SK-N-SH treated with all-trans-retinoic acid at 6 μM for 48 hours (cell line): ENCODE data around the gene KIF13A.

Experiments
- ATAC-seq: fragments of 200-7000 bp; cut with Tn5 transposase; 3 replicates; pipeline ENCODE4 v1.9.1; 2020; ENCODE audit warnings: mild to moderate bottlenecking, moderate library complexity
- ARNTL ChIP-seq: fragments of 450-650 bp; formaldehyde crosslinking; IDR thresholded peaks from 2 replicates; pipeline ENCODE4 v1.5.0; 2020; ENCODE audit warnings: low read depth, mild to moderate bottlenecking, moderate library complexity, borderline replicate concordance
- CSDC2 ChIP-seq: fragments of 250-450 bp; sonication (Bioruptor Pico); IDR thresholded peaks from 2 replicates; pipeline ENCODE4 v1.5.0; 2020; ENCODE audit warnings: mild to moderate bottlenecking, moderate library complexity
- ESRRG ChIP-seq: fragments of 250-450 bp; sonication (Bioruptor Pico); IDR thresholded peaks from 2 replicates; pipeline ENCODE4 v1.6.1; 2021; ENCODE audit warnings: mild to moderate bottlenecking
- GLIS3 ChIP-seq: fragments of 250-450 bp; sonication (Bioruptor Pico); IDR thresholded peaks from 2 replicates; pipeline ENCODE4 v1.5.0; 2020; ENCODE audit warnings: mild to moderate bottlenecking, moderate library complexity
- ISL1 ChIP-seq: fragments of 250-450 bp; sonication (Bioruptor Pico); IDR thresholded peaks from 2 replicates; pipeline ENCODE4 v2.1.2; 2022; ENCODE audit warnings: mild to moderate bottlenecking, moderate library complexity
- OSR1 ChIP-seq: fragments of 250-450 bp; sonication (Bioruptor Pico); IDR thresholded peaks from 2 replicates; pipeline ENCODE4 v1.8.0; 2022; ENCODE audit warnings: moderate library complexity, mild to moderate bottlenecking, inconsistent platforms
- PPARA ChIP-seq: fragments of 250-450 bp; sonication (Bioruptor Pico); IDR thresholded peaks from 2 replicates; pipeline ENCODE4 v1.5.0; 2020; ENCODE audit warnings: mild to moderate bottlenecking, borderline replicate concordance
- RARB ChIP-seq: fragments of 250-450 bp; sonication (Bioruptor Pico); IDR thresholded peaks from 2 replicates; pipeline ENCODE4 v1.8.0; 2021; ENCODE audit warnings: mild to moderate bottlenecking, moderate library complexity
- SNAI2 ChIP-seq: fragments of 250-450 bp; sonication (Bioruptor Pico); IDR thresholded peaks from 2 replicates; pipeline ENCODE4 v1.5.0; 2020; ENCODE audit warnings: mild to moderate bottlenecking, moderate library complexity
- TCF4 ChIP-seq: fragments of 250-450 bp; sonication (Bioruptor Pico); IDR thresholded peaks from 2 replicates; pipeline ENCODE4 v1.8.0; 2021; ENCODE audit warnings: mild to moderate bottlenecking, moderate library complexity, borderline replicate concordance
- TOX ChIP-seq: fragments of 250-450 bp; sonication (Bioruptor Pico); IDR thresholded peaks from 2 replicates; pipeline ENCODE4 v1.8.0; 2021; ENCODE audit warnings: mild to moderate bottlenecking, moderate library complexity, borderline replicate concordance
- ZC3H10 ChIP-seq: fragments of 250-450 bp; sonication (Bioruptor Pico); IDR thresholded peaks from 2 replicates; pipeline ENCODE4 v1.5.1; 2021; ENCODE audit warnings: mild to moderate bottlenecking, moderate library complexity
- ZFP30 ChIP-seq: fragments of 450-650 bp; formaldehyde crosslinking; IDR thresholded peaks from 2 replicates; pipeline ENCODE4 v1.5.0; 2022; ENCODE audit warnings: mild to moderate bottlenecking, moderate library complexity
- ZNF565 ChIP-seq: fragments of 450-650 bp; formaldehyde crosslinking; conservative IDR thresholded peaks from 2 replicates; pipeline ENCODE4 v1.5.0; 2020; ENCODE audit warnings: low read depth, mild to moderate bottlenecking, moderate library complexity
- ZNF70 ChIP-seq: fragments of 450-650 bp; formaldehyde crosslinking; IDR thresholded peaks from 2 replicates; pipeline ENCODE4 v1.5.0; 2020; ENCODE audit warnings: mild to moderate bottlenecking, moderate library complexity
- ZNF8 ChIP-seq: fragments of 450-650 bp; formaldehyde crosslinking; IDR thresholded peaks from 2 replicates; pipeline ENCODE4 v1.5.0; 2020; ENCODE audit warnings: mild to moderate bottlenecking, moderate library complexity
- TF ChIP-seq, protein P1 (sequence below): fragments of 250-450 bp; sonication (Bioruptor Pico); IDR thresholded peaks from 2 replicates; pipeline ENCODE4 v1.5.0; 2020; ENCODE audit warnings: mild to moderate bottlenecking, moderate library complexity
- TF ChIP-seq, protein P2 (sequence below): fragments of 250-450 bp; sonication (Bioruptor Pico); IDR thresholded peaks from 2 replicates; pipeline ENCODE4 v1.5.1; 2021; ENCODE audit warnings: mild to moderate bottlenecking, moderate library complexity
- TF ChIP-seq, protein P3 (sequence below): fragments of 250-450 bp; sonication (Bioruptor Pico); IDR thresholded peaks from 2 replicates; pipeline ENCODE4 v1.8.0; 2020; ENCODE audit warnings: mild to moderate bottlenecking, moderate library complexity, borderline replicate concordance

Gene KIF13A

DNA sequence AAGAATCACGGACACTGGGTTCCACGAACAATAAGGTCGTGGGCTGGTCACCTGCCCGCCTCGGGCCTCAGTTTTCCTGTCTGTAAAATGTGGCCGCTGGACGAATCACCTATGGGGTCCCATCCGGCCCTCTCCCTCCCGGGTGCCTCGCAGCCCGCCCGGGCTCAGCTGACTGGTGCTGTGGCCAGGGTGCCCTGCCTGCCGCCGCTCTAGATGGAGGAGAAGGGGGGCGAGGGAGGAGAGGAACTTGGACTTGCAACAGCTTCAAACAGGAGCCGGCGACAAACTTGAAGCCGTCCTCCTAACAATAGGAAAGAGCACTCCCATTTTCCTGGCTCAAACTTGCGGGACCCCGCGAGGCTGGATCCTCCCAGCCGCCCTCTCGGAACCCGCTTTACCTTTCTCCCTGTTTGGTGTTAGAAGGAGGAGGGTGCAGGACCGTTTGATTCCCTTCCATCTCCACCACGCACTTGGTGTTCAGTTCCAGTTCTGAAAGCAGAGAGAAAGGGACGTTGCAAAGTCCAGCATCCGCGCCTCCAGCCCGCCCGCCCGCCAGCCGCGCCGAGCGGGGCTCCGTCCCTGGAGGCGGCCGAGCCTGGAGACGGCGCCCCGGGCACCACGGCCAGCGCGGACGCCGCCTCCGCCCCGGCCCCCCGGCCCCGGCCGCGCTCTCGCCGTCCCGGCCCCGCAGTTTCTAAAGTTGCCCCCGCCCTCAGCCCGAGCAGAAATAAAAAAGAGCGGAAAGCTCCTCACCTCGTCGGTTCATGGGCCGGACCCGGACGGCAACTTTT is 584 bp downstream of the KIF13A start:
- peak; percentile 55 for ATAC-seq
- TF ChIP-seq ZFP30 (CRISPR knock-in tag) (no peak), OSR1 (CRISPR knock-in tag) (no peak), RARB (CRISPR knock-in tag) (no peak), TOX (no peak), PPARA (CRISPR knock-in tag) (no peak), ZNF565 (CRISPR knock-in tag) (no peak), SNAI2 (CRISPR knock-in tag) (no peak), ISL1 (CRISPR knock-in tag) (no peak), ZC3H10 (no peak), ESRRG (CRISPR knock-in tag) (no peak), ZNF8 (CRISPR knock-in tag) (no peak)
- TF ChIP-seq, protein P1, sequence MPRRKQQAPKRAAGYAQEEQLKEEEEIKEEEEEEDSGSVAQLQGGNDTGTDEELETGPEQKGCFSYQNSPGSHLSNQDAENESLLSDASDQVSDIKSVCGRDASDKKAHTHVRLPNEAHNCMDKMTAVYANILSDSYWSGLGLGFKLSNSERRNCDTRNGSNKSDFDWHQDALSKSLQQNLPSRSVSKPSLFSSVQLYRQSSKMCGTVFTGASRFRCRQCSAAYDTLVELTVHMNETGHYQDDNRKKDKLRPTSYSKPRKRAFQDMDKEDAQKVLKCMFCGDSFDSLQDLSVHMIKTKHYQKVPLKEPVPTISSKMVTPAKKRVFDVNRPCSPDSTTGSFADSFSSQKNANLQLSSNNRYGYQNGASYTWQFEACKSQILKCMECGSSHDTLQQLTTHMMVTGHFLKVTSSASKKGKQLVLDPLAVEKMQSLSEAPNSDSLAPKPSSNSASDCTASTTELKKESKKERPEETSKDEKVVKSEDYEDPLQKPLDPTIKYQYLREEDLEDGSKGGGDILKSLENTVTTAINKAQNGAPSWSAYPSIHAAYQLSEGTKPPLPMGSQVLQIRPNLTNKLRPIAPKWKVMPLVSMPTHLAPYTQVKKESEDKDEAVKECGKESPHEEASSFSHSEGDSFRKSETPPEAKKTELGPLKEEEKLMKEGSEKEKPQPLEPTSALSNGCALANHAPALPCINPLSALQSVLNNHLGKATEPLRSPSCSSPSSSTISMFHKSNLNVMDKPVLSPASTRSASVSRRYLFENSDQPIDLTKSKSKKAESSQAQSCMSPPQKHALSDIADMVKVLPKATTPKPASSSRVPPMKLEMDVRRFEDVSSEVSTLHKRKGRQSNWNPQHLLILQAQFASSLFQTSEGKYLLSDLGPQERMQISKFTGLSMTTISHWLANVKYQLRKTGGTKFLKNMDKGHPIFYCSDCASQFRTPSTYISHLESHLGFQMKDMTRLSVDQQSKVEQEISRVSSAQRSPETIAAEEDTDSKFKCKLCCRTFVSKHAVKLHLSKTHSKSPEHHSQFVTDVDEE: no peak

DNA sequence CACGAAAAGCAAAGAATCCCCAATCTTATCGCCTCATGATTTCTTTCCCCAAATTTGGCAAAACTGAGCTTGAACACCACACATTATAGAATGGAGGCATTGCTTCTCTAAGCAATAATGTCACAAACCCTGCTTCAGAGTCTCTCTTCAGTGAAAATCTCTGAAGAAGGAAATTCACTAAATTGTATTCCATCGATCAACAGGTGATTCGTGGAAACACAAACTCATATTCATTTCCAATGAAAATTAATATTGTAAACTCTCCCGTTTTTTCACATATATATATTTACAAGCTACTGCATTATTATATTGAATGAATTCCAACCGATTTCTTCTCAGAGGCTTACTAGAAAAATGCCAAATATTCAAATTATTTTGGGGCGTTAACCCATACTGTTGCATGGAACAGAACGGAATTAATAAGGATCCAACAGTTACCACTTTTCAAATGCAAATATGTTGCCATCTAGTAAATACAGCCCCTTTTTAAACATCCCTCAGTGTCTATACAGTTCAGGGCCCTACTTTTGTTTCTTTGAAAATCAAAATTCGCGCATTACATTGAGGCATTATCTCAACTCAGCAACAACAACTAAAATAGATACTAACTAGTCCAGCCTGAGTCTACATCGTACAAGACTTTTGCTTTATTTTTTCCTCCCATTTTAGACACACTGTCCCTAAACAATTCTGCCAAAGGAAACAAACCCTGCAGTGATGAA is 1.3 kb downstream of the KIF13A start:
- TF ChIP-seq CSDC2 (no peak), ZNF70 (CRISPR knock-in tag) (no peak), PPARA (CRISPR knock-in tag) (no peak), ARNTL (CRISPR knock-in tag) (no peak), ZNF565 (CRISPR knock-in tag) (no peak), ZC3H10 (no peak), GLIS3 (CRISPR knock-in tag) (no peak), ZFP30 (CRISPR knock-in tag) (no peak), TCF4 (no peak), RARB (CRISPR knock-in tag) (no peak)
- TF ChIP-seq, all 23 proteins: peak for 0

DNA sequence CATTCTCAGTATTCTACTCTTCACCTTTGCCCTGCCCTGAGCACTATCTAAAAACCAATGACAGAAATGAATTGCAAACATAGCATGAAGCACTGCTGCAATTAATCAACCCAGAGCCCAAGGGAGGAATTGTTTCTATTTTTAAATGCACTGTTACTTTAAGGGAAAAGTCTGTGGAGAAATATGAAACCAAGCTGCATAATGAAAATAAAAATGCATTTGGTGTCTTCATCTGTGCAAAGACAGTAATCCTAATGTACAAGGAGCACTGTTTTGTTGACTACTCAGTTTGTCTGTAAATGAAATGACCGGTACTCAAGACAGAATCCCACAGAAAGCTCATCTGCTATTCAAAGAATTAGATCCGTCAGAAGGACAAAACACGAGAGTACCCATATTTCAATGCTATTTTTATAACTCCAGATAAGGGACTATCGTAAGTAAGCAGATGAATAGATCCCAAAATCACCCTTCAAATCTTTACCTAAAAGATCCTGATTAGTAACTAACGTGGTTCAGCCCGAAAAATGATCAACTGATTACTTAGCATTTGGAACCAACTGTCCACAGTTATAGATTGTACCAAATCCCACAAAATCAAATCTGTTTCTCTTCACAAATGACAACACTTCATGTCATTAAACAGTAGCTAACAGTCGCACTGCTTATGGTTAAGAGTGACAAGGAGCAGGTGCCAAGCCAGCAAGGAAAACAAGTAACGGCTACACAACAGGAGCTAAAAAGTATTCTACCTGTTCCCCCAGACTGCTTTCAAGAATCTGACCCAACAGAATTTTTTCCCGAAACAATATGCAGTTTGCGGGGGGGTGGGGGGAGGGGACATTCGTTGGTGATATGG is 2.4 kb downstream of the KIF13A start:
- TF ChIP-seq TCF4 (no peak), OSR1 (CRISPR knock-in tag) (no peak)
- TF ChIP-seq, protein P2, sequence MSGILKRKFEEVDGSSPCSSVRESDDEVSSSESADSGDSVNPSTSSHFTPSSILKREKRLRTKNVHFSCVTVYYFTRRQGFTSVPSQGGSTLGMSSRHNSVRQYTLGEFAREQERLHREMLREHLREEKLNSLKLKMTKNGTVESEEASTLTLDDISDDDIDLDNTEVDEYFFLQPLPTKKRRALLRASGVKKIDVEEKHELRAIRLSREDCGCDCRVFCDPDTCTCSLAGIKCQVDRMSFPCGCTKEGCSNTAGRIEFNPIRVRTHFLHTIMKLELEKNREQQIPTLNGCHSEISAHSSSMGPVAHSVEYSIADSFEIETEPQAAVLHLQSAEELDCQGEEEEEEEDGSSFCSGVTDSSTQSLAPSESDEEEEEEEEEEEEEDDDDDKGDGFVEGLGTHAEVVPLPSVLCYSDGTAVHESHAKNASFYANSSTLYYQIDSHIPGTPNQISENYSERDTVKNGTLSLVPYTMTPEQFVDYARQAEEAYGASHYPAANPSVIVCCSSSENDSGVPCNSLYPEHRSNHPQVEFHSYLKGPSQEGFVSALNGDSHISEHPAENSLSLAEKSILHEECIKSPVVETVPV: no peak
- TF ChIP-seq, protein P3, sequence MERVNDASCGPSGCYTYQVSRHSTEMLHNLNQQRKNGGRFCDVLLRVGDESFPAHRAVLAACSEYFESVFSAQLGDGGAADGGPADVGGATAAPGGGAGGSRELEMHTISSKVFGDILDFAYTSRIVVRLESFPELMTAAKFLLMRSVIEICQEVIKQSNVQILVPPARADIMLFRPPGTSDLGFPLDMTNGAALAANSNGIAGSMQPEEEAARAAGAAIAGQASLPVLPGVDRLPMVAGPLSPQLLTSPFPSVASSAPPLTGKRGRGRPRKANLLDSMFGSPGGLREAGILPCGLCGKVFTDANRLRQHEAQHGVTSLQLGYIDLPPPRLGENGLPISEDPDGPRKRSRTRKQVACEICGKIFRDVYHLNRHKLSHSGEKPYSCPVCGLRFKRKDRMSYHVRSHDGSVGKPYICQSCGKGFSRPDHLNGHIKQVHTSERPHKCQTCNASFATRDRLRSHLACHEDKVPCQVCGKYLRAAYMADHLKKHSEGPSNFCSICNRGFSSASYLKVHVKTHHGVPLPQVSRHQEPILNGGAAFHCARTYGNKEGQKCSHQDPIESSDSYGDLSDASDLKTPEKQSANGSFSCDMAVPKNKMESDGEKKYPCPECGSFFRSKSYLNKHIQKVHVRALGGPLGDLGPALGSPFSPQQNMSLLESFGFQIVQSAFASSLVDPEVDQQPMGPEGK (CRISPR knock-in tag): no peak
- ATAC-seq: peak; percentile 3; the same call in 1 of the 3 replicates

More for the DNA sequence above, 1.3 kb downstream of the KIF13A start:
- ATAC-seq: no peak

DNA sequence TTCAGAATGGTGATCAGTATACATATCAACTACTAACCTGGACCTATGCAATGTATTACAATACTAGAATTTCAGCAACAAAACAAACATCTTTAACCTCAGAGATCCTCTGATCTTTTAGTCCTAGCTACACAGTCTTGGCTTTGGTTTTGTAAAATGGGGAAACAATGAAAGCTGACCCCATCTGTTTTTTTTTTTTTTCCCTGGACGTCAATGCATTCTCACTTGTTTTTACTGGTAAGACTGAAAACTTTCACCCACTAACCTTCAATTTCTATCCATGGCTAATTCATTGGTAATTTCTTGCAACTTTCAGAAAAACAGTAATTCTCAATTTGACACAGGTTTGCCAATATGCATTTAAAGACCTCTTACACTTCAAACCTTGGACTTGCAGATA is 3.0 kb downstream of the KIF13A start:
- no peak for ATAC-seq
- TF ChIP-seq ZC3H10 (no peak), ARNTL (CRISPR knock-in tag) (no peak), TOX (no peak), PPARA (CRISPR knock-in tag) (no peak), TCF4 (no peak), ZNF565 (CRISPR knock-in tag) (no peak), OSR1 (CRISPR knock-in tag) (no peak), ZNF70 (CRISPR knock-in tag) (no peak)
- TF ChIP-seq, protein P1: no peak
- TF ChIP-seq, protein P2: no peak
- TF ChIP-seq, protein P3 (CRISPR knock-in tag): no peak
